ENCODE data around the gene SCAMP2. TPM values are rescaled to one million over a fixed set of nuclear protein-coding genes. Genes with fewer than 3 reads are reported as not detected.

The SCAMP2 gene
- total RNA-seq, 1 experiment from 2014 or later = 50.2 TPM

- H3K4me3 Mint-ChIP-seq = no peak overlapping the region
- no CpG with 5 or more reads among the region's 2 CpGs for WGBS (ENCODE audit: extremely low coverage, insufficient read length, low lambda C conversion rate)
Observed at GRCh38 chr15:74892931-74893330, 19.8 kb upstream of the SCAMP2 start.

More at GRCh38 chr15:74892931-74893330, 19.8 kb upstream of the SCAMP2 start:
- Mint-ChIP-seq H3K27me3 (ENCODE audit: low read depth) (no peaks in the 10 kb centered on the region), H3K9me3 (no peaks in the 10 kb centered on the region; a peak in 1 of 5 replicates), H3K36me3 (ENCODE audit: insufficient read depth in 1 of 3, low read depth in 3 of 3) (peaks cover 15 to 39% (median 36%) of the 10 kb centered on the region in 3 experiments; a peak in 6 of 7 replicates), H3K27ac (no peak overlapping the region; a peak in 1 of 7 replicates), H3K4me1 (peaks cover 19 to 20% of the 10 kb centered on the region in 2 experiments)
- Histone ChIP-seq H2BK15ac (ENCODE audit: low read depth, low read length) (no peak overlapping the region), H2BK12ac (ENCODE audit: insufficient read length, low read depth, low read length) (no peak overlapping the region), H2AK5ac (ENCODE audit: insufficient read length, low read length) (no peak overlapping the region), H4K5ac (ENCODE audit: insufficient read length, low read depth, low read length) (no peak overlapping the region), H3K27me3 (ENCODE audit: insufficient read depth, low read length) (no peaks in the 10 kb centered on the region), H3K56ac (ENCODE audit: insufficient read length, low read depth, low read length) (no peak overlapping the region), H3K79me1 (ENCODE audit: insufficient read depth, low read depth, low read length, poor library complexity, severe bottlenecking) (no peaks in the 10 kb centered on the region), H4K91ac (ENCODE audit: insufficient read length, low read depth, low read length) (no peak overlapping the region), H4K20me1 (ENCODE audit: control insufficient read depth, insufficient read depth, insufficient read length) (no peaks in the 10 kb centered on the region), H3K79me2 (ENCODE audit: insufficient read depth, low read length) (no peaks in the 10 kb centered on the region), H2BK20ac (ENCODE audit: low read depth, low read length, poor library complexity, severe bottlenecking) (no peak overlapping the region), H3T11ph (ENCODE audit: low read length) (no peak overlapping the region), H2AFZ (ENCODE audit: low read length) (no peak overlapping the region), H3K4me2 (ENCODE audit: insufficient read depth, insufficient read length, low read length) (no peak overlapping the region), H3K23me2 (ENCODE audit: insufficient read length, low read depth, low read length, poor library complexity, severe bottlenecking) (peaks cover 11% of the 10 kb centered on the region), H3K4me1 (ENCODE audit: insufficient read depth, low read length) (no peaks in the 10 kb centered on the region), H3K18ac (ENCODE audit: insufficient read length, low read depth, low read length) (no peak overlapping the region), H4K8ac (replicated peaks; ENCODE audit: insufficient read length, low read depth, low read length) (no peak overlapping the region), H3K9ac (ENCODE audit: extremely low read depth, insufficient read length, low read length) (no peak overlapping the region), H3K4ac (ENCODE audit: low read depth, low read length) (no peak overlapping the region), H3K27ac (ENCODE audit: insufficient read length, low read depth, low read length) (no peak overlapping the region), H2BK120ac (ENCODE audit: low read depth, low read length, poor library complexity, severe bottlenecking) (no peak overlapping the region), H2BK5ac (ENCODE audit: insufficient read length, low read length) (no peak overlapping the region), H3K14ac (ENCODE audit: insufficient read depth, low read length) (no peak overlapping the region), H3K23ac (ENCODE audit: insufficient read length, low read depth, low read length) (no peak overlapping the region), H3K9me3 (ENCODE audit: control insufficient read depth, low read depth, low read length) (no peaks in the 10 kb centered on the region)
- TF ChIP-seq CTCF (conservative IDR thresholded peaks at IDR 0.05) = no peak
- no peak for DNase-seq
